Activated B cell treated with CpG ODN at 0.5 μM for 24 hours (primary cell): ENCODE measurements around the gene PRSS53. TPM values are rescaled to one million over a fixed set of nuclear protein-coding genes. Genes with fewer than 3 reads are reported as not detected.

Experiments used
- ATAC-seq: fragments of 200-7000 bp; cut with Tn5 transposase; one replicate; pipeline ENCODE4 v1.10.0; 2021; ENCODE audit warnings: low read depth, mild to moderate bottlenecking, moderate library complexity
- CTCF ChIA-PET: fragments of 350-600 bp; sonication (Branson Sonifier 250); formaldehyde crosslinking; loops from one replicate; lab custom pipeline; 2021; ENCODE audit warnings: antibody characterized with exemption; lab: Charles Lee
- POLR2A ChIA-PET: fragments of 350-600 bp; sonication (Branson Sonifier 250); formaldehyde crosslinking; loops from one replicate; lab custom pipeline; 2021; ENCODE audit warnings: antibody characterized with exemption; lab: Charles Lee
- DNase-seq: peaks from one replicate; pipeline ENCODE4 v3.0.0; 2022
- H3K27ac Mint-ChIP-seq: one replicate; pipeline ENCODE4 v1.8.0; 2020; ENCODE audit warnings: mixed read lengths
- H3K27me3 Mint-ChIP-seq: one replicate; pipeline ENCODE4 v1.8.0; 2021; ENCODE audit warnings: mixed read lengths
- H3K36me3 Mint-ChIP-seq: one replicate; pipeline ENCODE4 v1.8.0; 2021; ENCODE audit warnings: low read depth, mixed read lengths
- H3K4me1 Mint-ChIP-seq: one replicate; pipeline ENCODE4 v1.8.0; 2021; ENCODE audit warnings: mixed read lengths
- H3K4me3 Mint-ChIP-seq: one replicate; pipeline ENCODE4 v1.8.0; 2020; ENCODE audit warnings: mild to moderate bottlenecking, mixed read lengths
- H3K9me3 Mint-ChIP-seq: one replicate; pipeline ENCODE4 v1.8.0; 2020; ENCODE audit warnings: mixed read lengths
- intact Hi-C: fragments of 100-400 bp; cut with micrococcal nuclease; formaldehyde crosslinking; loops from one replicate; pipeline ENCODE4 v1.15.1; 2024
- total RNA-seq: library from RNA; stranded (reverse); gene quantifications from 2 replicates; pipeline ENCODE4 v1.2.3, GENCODE V29; 2022
- TF ChIP-seq, protein P1 (sequence below): fragments of 200-600 bp; IDR thresholded peaks from one replicate; pipeline ENCODE4 v1.8.0; 2022; ENCODE audit warnings: antibody characterized with exemption, mild to moderate bottlenecking

Gene PRSS53
- total RNA-seq, 1 donor from 2014 or later = 5.5 TPM

DNA sequence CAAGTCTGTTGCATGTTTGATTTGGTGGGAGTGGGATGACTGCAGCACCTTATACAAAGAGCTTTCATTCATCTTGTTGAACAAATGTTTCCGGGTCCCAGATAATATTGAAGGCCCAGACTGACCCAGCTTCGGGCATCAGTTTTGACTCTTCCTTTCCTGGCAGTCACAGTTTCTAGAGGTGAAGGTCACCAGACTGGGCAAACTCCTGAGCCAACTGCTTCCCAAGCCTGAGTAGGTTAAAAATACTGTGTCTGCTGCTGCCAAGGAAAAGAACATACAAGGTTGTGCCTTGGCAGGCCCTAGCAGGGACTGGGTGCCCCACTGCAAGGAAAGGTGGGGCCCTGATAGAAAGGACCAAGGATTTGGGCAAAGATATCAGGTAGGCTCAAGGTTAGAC, 24.0 kb upstream of the PRSS53 start:
- no peak for ATAC-seq
- H3K9me3 Mint-ChIP-seq = no peaks in the 10 kb centered on the region
- ChIA-PET POLR2A (interaction anchor here (0.6 kb wide), 1 partner anchor 10 kb away, joined by 3 read pairs; no protein-coding TSS in a partner anchor), CTCF (no interaction called here)
- TF ChIP-seq, protein P1, sequence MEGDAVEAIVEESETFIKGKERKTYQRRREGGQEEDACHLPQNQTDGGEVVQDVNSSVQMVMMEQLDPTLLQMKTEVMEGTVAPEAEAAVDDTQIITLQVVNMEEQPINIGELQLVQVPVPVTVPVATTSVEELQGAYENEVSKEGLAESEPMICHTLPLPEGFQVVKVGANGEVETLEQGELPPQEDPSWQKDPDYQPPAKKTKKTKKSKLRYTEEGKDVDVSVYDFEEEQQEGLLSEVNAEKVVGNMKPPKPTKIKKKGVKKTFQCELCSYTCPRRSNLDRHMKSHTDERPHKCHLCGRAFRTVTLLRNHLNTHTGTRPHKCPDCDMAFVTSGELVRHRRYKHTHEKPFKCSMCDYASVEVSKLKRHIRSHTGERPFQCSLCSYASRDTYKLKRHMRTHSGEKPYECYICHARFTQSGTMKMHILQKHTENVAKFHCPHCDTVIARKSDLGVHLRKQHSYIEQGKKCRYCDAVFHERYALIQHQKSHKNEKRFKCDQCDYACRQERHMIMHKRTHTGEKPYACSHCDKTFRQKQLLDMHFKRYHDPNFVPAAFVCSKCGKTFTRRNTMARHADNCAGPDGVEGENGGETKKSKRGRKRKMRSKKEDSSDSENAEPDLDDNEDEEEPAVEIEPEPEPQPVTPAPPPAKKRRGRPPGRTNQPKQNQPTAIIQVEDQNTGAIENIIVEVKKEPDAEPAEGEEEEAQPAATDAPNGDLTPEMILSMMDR = no peak
- peaks cover 33% of the 10 kb centered on the region for H3K36me3 Mint-ChIP-seq
- no peaks in the 10 kb centered on the region for H3K27me3 Mint-ChIP-seq
- no peak overlapping the region for H3K4me3 Mint-ChIP-seq
- intact Hi-C loops = loop anchor here (10.0 kb wide), 1 partner anchor 222 kb away; no protein-coding TSS in a partner anchor
- no peak for DNase-seq
- H3K27ac Mint-ChIP-seq = no peak overlapping the region
- peaks cover 21% of the 10 kb centered on the region for H3K4me1 Mint-ChIP-seq

DNA sequence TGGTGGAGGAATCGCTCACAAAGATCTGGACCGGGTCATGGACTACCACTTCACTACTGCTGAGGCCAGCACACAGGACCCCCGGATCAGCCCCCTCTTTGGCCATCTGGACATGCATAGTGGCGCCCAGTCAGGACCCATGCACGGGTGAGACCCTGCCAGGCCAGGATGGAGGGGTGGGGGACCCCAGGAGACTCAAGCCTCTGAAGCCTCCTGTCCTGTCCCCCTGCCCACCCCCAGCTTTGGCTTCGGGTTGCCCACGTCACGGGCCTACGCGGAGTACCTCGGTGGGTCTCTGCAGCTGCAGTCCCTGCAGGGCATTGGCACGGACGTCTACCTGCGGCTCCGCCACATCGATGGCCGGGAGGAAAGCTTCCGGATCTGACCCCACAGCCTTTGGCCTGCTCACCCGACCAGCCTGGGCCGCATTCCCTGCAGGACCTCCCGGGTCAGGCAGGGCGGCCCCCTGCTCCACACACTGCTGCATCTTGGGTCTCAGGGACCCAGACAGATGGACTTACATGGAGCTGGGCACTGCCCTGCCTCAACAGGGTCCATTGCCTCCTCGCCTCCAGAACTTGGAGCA, 23.2 kb upstream of the PRSS53 start:
- Mint-ChIP-seq H3K9me3 (no peaks in the 10 kb centered on the region), H3K4me3 (no peak overlapping the region), H3K36me3 (peaks cover 32% of the 10 kb centered on the region), H3K27ac (no peak overlapping the region), H3K27me3 (no peaks in the 10 kb centered on the region), H3K4me1 (peaks cover 24% of the 10 kb centered on the region)
- TF ChIP-seq, protein P1 = no peak
- ChIA-PET POLR2A (no interaction called here), CTCF (no interaction called here)
- intact Hi-C loops = loop anchor here (10.0 kb wide), 1 partner anchor 223 kb away; no protein-coding TSS in a partner anchor
- no peak for ATAC-seq
- DNase-seq = no peak

GRCh38 chr16:31110106-31111034, 21.6 kb upstream of the PRSS53 start:
- Mint-ChIP-seq H3K36me3 (peaks cover 32% of the 10 kb centered on the region), H3K4me1 (peaks cover 23% of the 10 kb centered on the region), H3K27me3 (no peaks in the 10 kb centered on the region), H3K27ac (no peak overlapping the region), H3K9me3 (no peaks in the 10 kb centered on the region), H3K4me3 (peak overlapping the region; percentile 21)
- intact Hi-C loops = loop anchor here (10.0 kb wide), 1 partner anchor 224 kb away; no protein-coding TSS in a partner anchor
- DNase-seq (no peak), ATAC-seq (no peak)
- ChIA-PET CTCF (no interaction called here), POLR2A (interaction anchor here (0.6 kb wide), 1 partner anchor 10 kb away, joined by 3 read pairs; no protein-coding TSS in a partner anchor)
- TF ChIP-seq, protein P1 = no peak

GRCh38 chr16:31109622-31110021, 20.9 kb upstream of the PRSS53 start:
- Mint-ChIP-seq H3K36me3 (peaks cover 32% of the 10 kb centered on the region), H3K4me1 (peaks cover 22% of the 10 kb centered on the region), H3K27me3 (no peaks in the 10 kb centered on the region), H3K9me3 (no peaks in the 10 kb centered on the region), H3K4me3 (peak overlapping the region; percentile 78), H3K27ac (peak overlapping the region; percentile 56)
- TF ChIP-seq, protein P1 = no peak
- ATAC-seq (no peak), DNase-seq (no peak)
- intact Hi-C loops = loop anchor here (2.0 to 10.0 kb wide), 3 partner anchors 33 to 758 kb away; no protein-coding TSS in a partner anchor
- ChIA-PET POLR2A (interaction anchor here (0.6 kb wide), 1 partner anchor 11 kb away, joined by 3 read pairs; no protein-coding TSS in a partner anchor), CTCF (no interaction called here)
